ENCODE results near the gene OGFOD1. TPM values are rescaled to one million over a fixed set of nuclear protein-coding genes. Genes with fewer than 3 reads are reported as not detected.

OGFOD1 gene
- total and polyA plus RNA-seq, 2 of the 13 experiments (the other 11 are each of a cell fraction or from before 2014, with no cell fraction given), result 35.2 to 81.3 TPM

DNA sequence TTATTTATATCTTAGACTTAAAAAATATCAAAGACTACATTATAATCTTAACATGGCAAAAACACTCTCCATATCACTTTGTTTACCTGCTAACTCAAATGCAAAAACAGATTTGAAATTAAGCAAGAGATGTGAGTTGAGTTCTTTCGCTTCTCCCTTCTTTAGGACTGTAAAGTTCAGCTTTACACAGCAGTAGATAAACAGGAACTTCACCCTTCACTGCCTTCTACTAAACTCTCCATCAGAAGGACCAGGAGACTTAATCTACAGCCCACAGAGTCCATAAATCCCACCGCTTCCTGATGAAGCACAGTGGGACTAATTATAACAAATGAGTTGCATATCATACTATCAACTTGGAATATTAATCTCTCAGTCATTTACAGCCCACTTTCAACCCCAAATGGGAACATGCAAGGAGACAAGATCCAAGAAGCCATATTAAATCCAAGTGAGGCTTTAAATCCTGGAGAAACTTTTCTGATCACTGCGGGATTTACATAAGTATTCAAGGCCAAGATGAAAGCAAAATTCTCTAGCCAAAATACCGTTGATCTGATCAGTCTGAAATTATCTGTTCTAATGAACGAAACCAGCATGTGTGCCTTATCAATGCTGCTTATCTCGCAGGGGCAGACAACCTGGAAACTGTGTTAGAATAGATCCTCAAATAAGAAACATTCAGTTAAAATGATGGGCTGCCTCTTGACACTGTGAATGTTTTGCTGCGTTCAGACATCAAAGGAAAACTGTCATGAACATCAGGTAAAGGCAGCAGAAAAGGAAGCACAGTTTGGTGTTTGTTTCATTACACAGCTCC lies 27.6 kb upstream of the OGFOD1 start (continued):
- TF ChIP-seq DNMT3B (CRISPR knock-in tag; conservative IDR thresholded peaks at IDR 0.05) (0 out of 2 replicates have a peak, but pooled peaks have one; percentile 15), ZNF883 (CRISPR knock-in tag; IDR thresholded peaks at IDR 0.05; ENCODE audit: not compliant biosample characterization) (no peak), ZNF232 (CRISPR knock-in tag; IDR thresholded peaks at IDR 0.05; ENCODE audit: borderline replicate concordance) (peak; percentile 63; the same call in 1 of the 2 replicates), FOXA1 (IDR thresholded peaks at IDR 0.05) (no peak), FOXA1 (CRISPR knock-in tag; IDR thresholded peaks at IDR 0.05) (peak; percentile 70), FOXA3 (CRISPR knock-in tag; IDR thresholded peaks at IDR 0.05) (peak; percentile 27; the same call in 1 of the 2 replicates), YEATS2 (CRISPR knock-in tag; IDR thresholded peaks at IDR 0.05; ENCODE audit: borderline replicate concordance) (no peak)

DNA sequence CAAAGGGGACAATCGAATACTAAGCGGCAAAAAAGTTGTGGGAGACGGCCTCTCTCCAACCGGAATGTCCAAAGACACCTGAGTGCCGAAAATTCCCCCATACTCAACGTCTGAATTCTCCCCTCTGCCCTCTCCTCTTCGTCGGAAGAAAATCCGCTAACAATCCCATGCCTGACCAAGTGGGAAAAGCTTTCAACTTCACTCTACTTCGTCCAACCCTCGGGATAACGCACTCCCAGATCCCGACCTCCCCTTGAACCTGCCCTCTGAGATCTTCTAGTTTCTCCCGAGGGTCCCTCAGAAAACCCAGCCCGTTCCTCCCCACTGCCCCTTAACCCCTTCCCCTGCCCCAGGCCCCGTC lies 27.0 kb upstream of the OGFOD1 start:
- peaks cover 60% of the 10 kb centered on the region for H3K4me1 ChIP-seq (ENCODE audit: insufficient read depth, low read length)
- no peaks in the 10 kb centered on the region for H3K9me3 ChIP-seq (ENCODE audit: low read length)
- no peak for FAIRE-seq
- peak overlapping the region; percentile 85 for H3K9ac ChIP-seq (ENCODE audit: insufficient read depth, low read depth, low read length)
- ChIA-PET CTCF (ENCODE audit: low intra/inter-chr PET ratio, low total read pairs) (no interaction called here), POLR2A (interaction anchor here (1.0 to 2.4 kb wide), 3 partner anchors 10 to 27 kb away, joined by 3 to 8 read pairs (median 8); partner anchors contain the start of genes NUDT21 and OGFOD1)
- intact Hi-C loops (cut with micrococcal nuclease; ENCODE audit: unreplicated experiment) (loop anchor here (2.0 kb wide), 1 partner anchor 26 kb away; the partner anchor contains the start of genes NUDT21 and OGFOD1), in situ Hi-C loops (cut with HindIII; ENCODE audit: extremely low pct_ligation_motif_present, low pct_unique_long_range_greater_than_20kb) (no loop called here)
- H3K36me3 ChIP-seq (replicated peaks in 1 of 2; ENCODE audit: control insufficient read depth in 1 of 2, insufficient read depth in 2 of 2, low read length in 2 of 2), result peaks cover 0 to 3% of the 10 kb centered on the region in 2 experiments; a peak in 2 of 5 replicates
- no peaks in the 10 kb centered on the region; a peak in 2 of 5 replicates for H3K27me3 ChIP-seq (ENCODE audit: control insufficient read depth in 1 of 2, insufficient read depth in 2 of 2, low read length in 2 of 2)
- peak overlapping the region; percentile 89 for H3K4me2 ChIP-seq (ENCODE audit: low read depth, low read length)
- peak overlapping the region; percentile 79 for H2AFZ ChIP-seq (ENCODE audit: low read length)
- peak; percentile 13 for ATAC-seq
- no peak for DNase-seq (ENCODE audit: low spot score)
- H3K27ac ChIP-seq (ENCODE audit: extremely low read length, insufficient read depth, low read length), result peak overlapping the region; percentile 68
- peak overlapping the region; percentile 78 to 90 (median 89) for H3K4me3 ChIP-seq (replicated peaks in 1 of 3; ENCODE audit: insufficient read depth in 1 of 3, low read depth in 2 of 3, low read length in 3 of 3)
- peaks cover 11% of the 10 kb centered on the region for H4K20me1 ChIP-seq (ENCODE audit: insufficient read depth, low read length)
- WGBS (ENCODE audit: low lambda C conversion rate), result under 1% methylated on average over 16 of the region's 16 CpGs
- BruUV-seq (replicated peaks), result no TSS peak
- H3K79me2 ChIP-seq (ENCODE audit: insufficient read depth, low read length), result peaks cover 50% of the 10 kb centered on the region
- TF ChIP-seq ZNF850 (CRISPR knock-in tag; conservative IDR thresholded peaks at IDR 0.05) (0 out of 2 replicates have a peak, but pooled peaks have one; percentile 46), ZNF691 (CRISPR knock-in tag; IDR thresholded peaks at IDR 0.05; ENCODE audit: borderline replicate concordance, low read depth) (0 out of 2 replicates have a peak, but pooled peaks have one; percentile 15), NR1H2 (CRISPR knock-in tag; IDR thresholded peaks at IDR 0.05; ENCODE audit: borderline replicate concordance, low read depth) (0 out of 2 replicates have a peak, but pooled peaks have one; percentile 21), HDAC2 (CRISPR knock-in tag; IDR thresholded peaks at IDR 0.05) (0 out of 2 replicates have a peak, but pooled peaks have one; percentile 9), BORCS8-MEF2B (CRISPR knock-in tag; IDR thresholded peaks at IDR 0.05) (0 out of 2 replicates have a peak, but pooled peaks have one; percentile 9), HDAC1 (CRISPR knock-in tag; IDR thresholded peaks at IDR 0.05) (peak; percentile 67), ZNF350 (CRISPR knock-in tag; IDR thresholded peaks at IDR 0.05; ENCODE audit: borderline replicate concordance, low read depth) (0 out of 2 replicates have a peak, but pooled peaks have one; percentile 32), TARDBP (CRISPR knock-in tag; IDR thresholded peaks at IDR 0.05) (0 out of 2 replicates have a peak, but pooled peaks have one; percentile 18), ZNF816 (CRISPR knock-in tag; IDR thresholded peaks at IDR 0.05; ENCODE audit: borderline replicate concordance) (0 out of 2 replicates have a peak, but pooled peaks have one; percentile 76), NR2C2 (CRISPR knock-in tag; IDR thresholded peaks at IDR 0.05; ENCODE audit: borderline replicate concordance) (0 out of 2 replicates have a peak, but pooled peaks have one; percentile 9), ZNF670 (CRISPR knock-in tag; IDR thresholded peaks at IDR 0.05; ENCODE audit: borderline replicate concordance) (0 out of 2 replicates have a peak, but pooled peaks have one; percentile 57)

Data from HepG2 (cell line).